ENCODE results near the gene PRCP.

PRCP gene

DNA sequence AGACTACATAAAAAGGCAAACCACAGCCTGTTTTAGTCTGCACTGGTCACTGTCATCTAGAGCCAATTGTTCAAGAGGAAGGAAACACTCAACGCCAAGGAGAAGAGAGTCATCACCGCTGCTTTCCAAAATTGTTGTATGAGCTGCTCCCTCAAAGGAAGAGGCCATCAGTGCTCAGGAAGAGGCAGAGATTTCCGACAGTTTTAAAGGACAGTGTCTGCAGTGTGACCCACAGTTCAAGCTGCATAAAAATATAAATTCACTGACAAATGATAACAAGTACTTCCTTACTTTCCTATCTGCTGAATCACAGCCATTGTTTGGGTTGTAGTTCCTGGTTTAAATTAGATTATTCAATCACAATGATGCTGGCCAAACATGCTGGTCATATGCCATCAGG, 16.4 kb downstream of the PRCP start:
- TF ChIP-seq POLR2AphosphoS5 (IDR thresholded peaks at IDR 0.05; ENCODE audit: low read depth, low read length) (no peak), SIN3A (IDR thresholded peaks at IDR 0.05; ENCODE audit: borderline replicate concordance, insufficient read depth, low read length) (no peak), TAF1 (IDR thresholded peaks at IDR 0.05; ENCODE audit: borderline replicate concordance, insufficient read depth, low read length) (no peak), FOXP2 (optimal IDR thresholded peaks at IDR 0.05; ENCODE audit: borderline replicate concordance, extremely low read depth, extremely low read length, insufficient read depth) (no peak)
- TF ChIP-seq, protein P1, sequence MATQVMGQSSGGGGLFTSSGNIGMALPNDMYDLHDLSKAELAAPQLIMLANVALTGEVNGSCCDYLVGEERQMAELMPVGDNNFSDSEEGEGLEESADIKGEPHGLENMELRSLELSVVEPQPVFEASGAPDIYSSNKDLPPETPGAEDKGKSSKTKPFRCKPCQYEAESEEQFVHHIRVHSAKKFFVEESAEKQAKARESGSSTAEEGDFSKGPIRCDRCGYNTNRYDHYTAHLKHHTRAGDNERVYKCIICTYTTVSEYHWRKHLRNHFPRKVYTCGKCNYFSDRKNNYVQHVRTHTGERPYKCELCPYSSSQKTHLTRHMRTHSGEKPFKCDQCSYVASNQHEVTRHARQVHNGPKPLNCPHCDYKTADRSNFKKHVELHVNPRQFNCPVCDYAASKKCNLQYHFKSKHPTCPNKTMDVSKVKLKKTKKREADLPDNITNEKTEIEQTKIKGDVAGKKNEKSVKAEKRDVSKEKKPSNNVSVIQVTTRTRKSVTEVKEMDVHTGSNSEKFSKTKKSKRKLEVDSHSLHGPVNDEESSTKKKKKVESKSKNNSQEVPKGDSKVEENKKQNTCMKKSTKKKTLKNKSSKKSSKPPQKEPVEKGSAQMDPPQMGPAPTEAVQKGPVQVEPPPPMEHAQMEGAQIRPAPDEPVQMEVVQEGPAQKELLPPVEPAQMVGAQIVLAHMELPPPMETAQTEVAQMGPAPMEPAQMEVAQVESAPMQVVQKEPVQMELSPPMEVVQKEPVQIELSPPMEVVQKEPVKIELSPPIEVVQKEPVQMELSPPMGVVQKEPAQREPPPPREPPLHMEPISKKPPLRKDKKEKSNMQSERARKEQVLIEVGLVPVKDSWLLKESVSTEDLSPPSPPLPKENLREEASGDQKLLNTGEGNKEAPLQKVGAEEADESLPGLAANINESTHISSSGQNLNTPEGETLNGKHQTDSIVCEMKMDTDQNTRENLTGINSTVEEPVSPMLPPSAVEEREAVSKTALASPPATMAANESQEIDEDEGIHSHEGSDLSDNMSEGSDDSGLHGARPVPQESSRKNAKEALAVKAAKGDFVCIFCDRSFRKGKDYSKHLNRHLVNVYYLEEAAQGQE (IDR thresholded peaks at IDR 0.05; ENCODE audit: insufficient read depth in 1 of 2, low read depth in 2 of 2, low read length in 2 of 2): no peak

DNA sequence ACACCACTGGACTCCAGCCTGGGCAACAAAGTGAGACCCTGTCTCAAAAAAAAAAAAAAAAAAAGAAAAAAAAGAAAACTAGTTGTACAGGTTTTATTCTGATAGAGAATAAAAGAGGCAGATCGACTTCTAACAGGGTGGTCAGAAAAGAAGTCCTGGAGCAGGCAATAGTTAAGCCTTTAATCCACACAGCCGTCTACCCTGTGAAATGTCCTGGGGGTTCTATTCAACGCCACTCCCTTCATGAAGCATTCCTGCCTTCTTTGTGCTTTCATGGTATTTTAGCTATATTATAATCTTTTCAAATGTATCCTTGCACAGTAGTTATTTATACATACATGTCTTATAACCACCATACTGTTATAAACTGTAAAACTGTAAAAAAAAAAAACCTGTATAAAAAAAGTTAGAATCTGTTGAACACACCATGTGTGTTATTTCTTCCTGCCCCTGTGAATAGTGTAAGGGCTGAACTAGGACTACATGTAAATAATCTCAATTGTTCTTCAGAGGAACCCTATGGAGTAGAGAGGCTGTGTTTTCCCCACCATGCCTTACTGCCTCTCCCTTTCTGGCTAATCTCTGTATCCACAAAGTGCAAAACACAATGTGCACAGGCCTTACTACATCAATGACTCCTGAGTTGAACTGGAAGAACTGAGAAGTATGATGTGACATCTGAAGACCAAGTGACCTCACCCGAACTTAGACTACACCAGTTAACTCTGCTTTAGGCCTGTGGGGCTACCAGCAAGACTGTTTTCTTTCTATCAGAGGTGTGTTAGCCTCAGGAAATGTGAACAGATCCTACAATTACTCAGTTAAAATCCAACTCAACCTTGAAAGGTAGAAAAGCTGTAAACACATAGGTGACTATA, 25.3 kb downstream of the PRCP start:
- TF ChIP-seq FOXP2 (optimal IDR thresholded peaks at IDR 0.05; ENCODE audit: borderline replicate concordance, extremely low read depth, extremely low read length, insufficient read depth): no peak
- no peak for TF ChIP-seq SIN3A (IDR thresholded peaks at IDR 0.05; ENCODE audit: borderline replicate concordance, insufficient read depth, low read length)
- TF ChIP-seq, protein P1 (IDR thresholded peaks at IDR 0.05; ENCODE audit: insufficient read depth in 1 of 2, low read depth in 2 of 2, low read length in 2 of 2): no peak

DNA sequence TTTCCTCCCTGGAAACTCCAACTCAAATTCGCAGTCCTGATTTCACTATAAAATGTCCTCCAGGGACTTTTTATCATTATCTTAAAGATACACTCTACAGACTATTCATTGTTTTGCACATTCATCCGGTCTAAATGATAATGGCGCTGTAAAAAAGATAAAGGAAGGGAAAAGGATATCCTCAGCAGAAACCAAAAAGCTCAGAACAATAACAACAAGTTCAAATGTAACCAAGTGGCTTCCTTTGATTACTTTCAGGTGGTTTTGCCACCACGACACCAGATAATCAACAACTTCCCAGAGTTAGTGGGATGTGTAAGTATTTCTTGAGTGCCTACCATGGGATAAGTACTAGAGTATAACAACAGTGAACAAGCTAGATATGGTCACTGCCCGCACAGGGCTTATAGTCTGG, 26.3 kb downstream of the PRCP start:
- TF ChIP-seq POLR2AphosphoS5 (IDR thresholded peaks at IDR 0.05; ENCODE audit: low read depth, low read length) (no peak), TAF1 (IDR thresholded peaks at IDR 0.05; ENCODE audit: borderline replicate concordance, insufficient read depth, low read length) (no peak), SIN3A (IDR thresholded peaks at IDR 0.05; ENCODE audit: borderline replicate concordance, insufficient read depth, low read length) (no peak), FOXP2 (optimal IDR thresholded peaks at IDR 0.05; ENCODE audit: borderline replicate concordance, extremely low read depth, extremely low read length, insufficient read depth) (no peak)
- TF ChIP-seq, protein P1 (IDR thresholded peaks at IDR 0.05; ENCODE audit: insufficient read depth in 1 of 2, low read depth in 2 of 2, low read length in 2 of 2): no peak

DNA sequence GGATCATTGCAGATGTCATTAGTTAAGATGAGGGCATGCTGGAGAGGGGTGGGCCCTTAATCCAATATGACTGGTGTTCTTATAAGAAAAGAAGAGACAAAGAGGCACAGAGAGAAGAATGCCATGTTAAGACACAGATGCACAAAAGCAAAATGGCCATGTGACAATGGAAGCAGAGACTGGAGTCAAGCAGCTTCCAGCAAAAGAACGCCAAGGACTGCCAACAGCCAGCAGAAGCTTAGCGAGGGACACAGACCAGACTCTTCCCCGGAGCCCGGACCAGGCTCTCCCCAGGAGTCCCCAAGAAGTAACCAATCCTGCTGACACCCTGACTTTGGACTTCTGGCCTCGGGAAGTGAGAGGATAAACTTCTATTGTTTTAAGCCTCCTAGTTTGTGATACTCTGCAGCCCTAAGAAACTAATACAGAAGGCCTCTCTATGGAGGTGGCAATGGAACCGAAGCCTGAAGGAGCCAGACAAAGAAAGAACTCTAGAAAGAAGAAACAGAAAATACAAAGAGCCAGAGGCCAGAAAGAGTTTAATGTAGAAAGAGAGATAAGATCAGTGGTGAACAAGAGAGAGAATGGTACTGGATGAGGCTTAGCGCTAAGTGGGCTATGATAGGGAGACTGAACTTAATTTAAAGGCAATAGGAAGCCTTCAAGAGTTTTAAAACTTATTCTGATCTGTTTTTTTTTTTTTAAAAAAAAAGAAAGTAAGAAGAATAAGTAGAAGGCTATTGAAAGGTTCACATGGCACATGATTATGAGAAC, 27.7 kb downstream of the PRCP start:
- TF ChIP-seq TAF1 (IDR thresholded peaks at IDR 0.05; ENCODE audit: borderline replicate concordance, insufficient read depth, low read length) (no peak), POLR2AphosphoS5 (IDR thresholded peaks at IDR 0.05; ENCODE audit: low read depth, low read length) (no peak), SIN3A (IDR thresholded peaks at IDR 0.05; ENCODE audit: borderline replicate concordance, insufficient read depth, low read length) (no peak), FOXP2 (optimal IDR thresholded peaks at IDR 0.05; ENCODE audit: borderline replicate concordance, extremely low read depth, extremely low read length, insufficient read depth) (no peak)
- TF ChIP-seq, protein P1 (IDR thresholded peaks at IDR 0.05; ENCODE audit: insufficient read depth in 1 of 2, low read depth in 2 of 2, low read length in 2 of 2): no peak
